HepG2 (cell line): ENCODE results near the gene CCDC183. TPM values are rescaled to one million over a fixed set of nuclear protein-coding genes. Genes with fewer than 3 reads are reported as not detected.

ENCODE experiments used
- ADNP ChIP-seq: sonication (generic); formaldehyde crosslinking; IDR thresholded peaks from 2 replicates; pipeline ENCODE4 v1.4.0; 2020; ENCODE audit warnings: missing genetic modification reagents
- AGO1 ChIP-seq: fragments of 200-400 bp; formaldehyde crosslinking; IDR thresholded peaks from 2 replicates; pipeline ENCODE4 v1.6.1; 2017; ENCODE audit warnings: mild to moderate bottlenecking, low read depth, low read length, moderate library complexity; ENCODE audit not compliant: poor library complexity, severe bottlenecking
- CTCF ChIP-seq: sonication (generic); formaldehyde crosslinking; IDR thresholded peaks from 2 replicates; pipeline ENCODE4 v1.5.0; 2020; ENCODE audit warnings: mild to moderate bottlenecking, missing genetic modification reagents, moderate library complexity
- IKZF4 ChIP-seq: sonication (generic); formaldehyde crosslinking; IDR thresholded peaks from 2 replicates; pipeline ENCODE4 v1.5.1; 2020; ENCODE audit warnings: borderline replicate concordance, mild to moderate bottlenecking, low read depth, missing genetic modification reagents; ENCODE audit errors: not compliant biosample characterization
- KLF11 ChIP-seq: IDR thresholded peaks from 2 replicates; pipeline ENCODE4 v1.6.1; 2016; ENCODE audit warnings: missing compliant biosample characterization
- MAZ ChIP-seq, 2 experiments: sonication (generic) in 1 of 2; formaldehyde crosslinking in 1 of 2; IDR thresholded peaks; 2 replicates each; pipeline versions ENCODE4 v1.5.0 to v1.6.1; 2012 to 2020; ENCODE audit warnings: low read depth in 2 of 2, mild to moderate bottlenecking in 2 of 2, borderline replicate concordance in 1 of 2, improper control_type of control experiment in 1 of 2, low read length in 1 of 2, missing genetic modification reagents in 1 of 2, moderate library complexity in 1 of 2
- MEIS1 ChIP-seq: sonication (generic); formaldehyde crosslinking; IDR thresholded peaks from 2 replicates; pipeline ENCODE4 v1.9.0; 2021; ENCODE audit warnings: mild to moderate bottlenecking, missing genetic modification reagents, moderate library complexity, borderline replicate concordance
- PHB2 ChIP-seq: fragments of 450-650 bp; IDR thresholded peaks from 2 replicates; pipeline ENCODE4 v1.6.1; 2018; ENCODE audit not compliant: partially characterized antibody
- PHF5A ChIP-seq: IDR thresholded peaks from one replicate; pipeline ENCODE4 v1.6.1; 2018; ENCODE audit warnings: low read depth, missing genetic modification reagents; ENCODE audit not compliant: unreplicated experiment
- PTBP1 ChIP-seq: fragments of 200-400 bp; formaldehyde crosslinking; IDR thresholded peaks from 2 replicates; pipeline ENCODE4 v1.6.1; 2018; ENCODE audit warnings: low read length, low read depth; ENCODE audit not compliant: poor library complexity, severe bottlenecking
- RFX1 ChIP-seq: fragments of 450-650 bp; IDR thresholded peaks from 2 replicates; pipeline ENCODE4 v1.6.1; 2017
- RNF2 ChIP-seq: fragments of 450-650 bp; conservative IDR thresholded peaks from 2 replicates; pipeline ENCODE4 v1.6.1; 2016; ENCODE audit warnings: low read depth
- SIN3A ChIP-seq: IDR thresholded peaks from 2 replicates; pipeline ENCODE4 v1.6.1; 2011; ENCODE audit warnings: low read depth, mild to moderate bottlenecking, control low read depth, low read length, borderline replicate concordance
- ZBTB4 ChIP-seq: sonication (generic); formaldehyde crosslinking; IDR thresholded peaks from 2 replicates; pipeline ENCODE4 v1.4.0; 2020; ENCODE audit warnings: missing genetic modification reagents, mild to moderate bottlenecking, borderline replicate concordance
- ZFY ChIP-seq: sonication (generic); formaldehyde crosslinking; IDR thresholded peaks from 2 replicates; pipeline ENCODE4 v1.4.0; 2020; ENCODE audit warnings: missing genetic modification reagents
- ZNF124 ChIP-seq: sonication (generic); formaldehyde crosslinking; IDR thresholded peaks from 2 replicates; pipeline ENCODE4 v1.4.0; 2020; ENCODE audit warnings: missing genetic modification reagents
- ZNF24 ChIP-seq: fragments of 450-650 bp; IDR thresholded peaks from 2 replicates; pipeline ENCODE4 v1.6.1; 2017; ENCODE audit warnings: antibody characterized with exemption, mild to moderate bottlenecking
- ZNF7 ChIP-seq: IDR thresholded peaks from 2 replicates; pipeline ENCODE4 v1.6.1; 2016; ENCODE audit warnings: missing biosample characterization, missing genetic modification reagents
- ZNF710 ChIP-seq: sonication (generic); formaldehyde crosslinking; IDR thresholded peaks from 2 replicates; pipeline ENCODE4 v1.5.0; 2020; ENCODE audit warnings: mild to moderate bottlenecking, missing genetic modification reagents, borderline replicate concordance
- ZNF737 ChIP-seq: sonication (generic); formaldehyde crosslinking; IDR thresholded peaks from 2 replicates; pipeline ENCODE4 v1.5.0; 2020; ENCODE audit warnings: missing genetic modification reagents, mild to moderate bottlenecking, borderline replicate concordance
- ZNF776 ChIP-seq: sonication (generic); formaldehyde crosslinking; IDR thresholded peaks from 2 replicates; pipeline ENCODE4 v1.4.0; 2020; ENCODE audit warnings: mild to moderate bottlenecking, missing genetic modification reagents
- ZNF816 ChIP-seq: sonication (generic); formaldehyde crosslinking; IDR thresholded peaks from 2 replicates; pipeline ENCODE4 v1.8.0; 2022; ENCODE audit warnings: missing genetic modification reagents, mild to moderate bottlenecking, borderline replicate concordance
- ZSCAN22 ChIP-seq: sonication (generic); formaldehyde crosslinking; IDR thresholded peaks from 2 replicates; pipeline ENCODE4 v1.4.0; 2020; ENCODE audit warnings: mild to moderate bottlenecking, missing genetic modification reagents
- polyA plus RNA-seq, 8 experiments: library from polyadenylated mRNA; depleted of rRNA in 3 of 8; stranded (reverse) in 7 of 8; unstranded in 1 of 8; fragments of >200 nt; fragmentation: Illumina TruSeq in 4 of 8; extraction: Trizol in 4 of 8; gene quantifications; 2 replicates each; pipeline versions ENCODE4 v1.2.1 to v1.2.3, GENCODE V29; 2011 to 2016; ENCODE audit warnings: low read depth in 4 of 8, missing spikeins in 1 of 8, mixed read lengths in 1 of 8; ENCODE audit not compliant: insufficient read depth in 1 of 8
- total RNA-seq, 5 experiments: library from RNA; depleted of rRNA; stranded (reverse); fragments of >200 nt; fragmentation: Illumina TruSeq; extraction: Trizol; gene quantifications; 2 replicates each; pipeline ENCODE4 v1.2.3, GENCODE V29; 2016; ENCODE audit warnings: low read depth in 1 of 5

CCDC183 gene
- total and polyA plus RNA-seq, 2 of the 13 experiments (the other 11 are each of a cell fraction or from before 2014, with no cell fraction given) = 5.0 to 66.4 TPM

GRCh38 chr9:136791516-136792276, 4.4 kb upstream of the CCDC183 start (continued):
- TF ChIP-seq ZBTB4 (CRISPR knock-in tag) (0 out of 2 replicates have a peak, but pooled peaks have one; percentile 32), ZNF710 (CRISPR knock-in tag) (0 out of 2 replicates have a peak, but pooled peaks have one; percentile 56), ZNF737 (CRISPR knock-in tag) (no peak), CTCF (peak; percentile 95), SIN3A (no peak), ZFY (CRISPR knock-in tag) (peak; percentile 57; the same call in 1 of the 2 replicates), IKZF4 (CRISPR knock-in tag) (no peak), RNF2 (no peak), PHF5A (no peak), AGO1 (peak; percentile 62), ZNF7 (CRISPR knock-in tag) (no peak), ZNF124 (CRISPR knock-in tag) (0 out of 2 replicates have a peak, but pooled peaks have one; percentile 9), ADNP (no peak), RFX1 (no peak), ZNF816 (CRISPR knock-in tag) (no peak), ZSCAN22 (CRISPR knock-in tag) (no peak), MAZ (IDR thresholded peaks at IDR 0.05; ENCODE audit: borderline replicate concordance, low read depth, low read length) (no peak), MAZ (CRISPR knock-in tag; IDR thresholded peaks at IDR 0.05; ENCODE audit: low read depth) (no peak; the same call in 1 of the 2 replicates), PHB2 (no peak), PTBP1 (no peak), KLF11 (no peak), ZNF24 (no peak), MEIS1 (CRISPR knock-in tag) (0 out of 2 replicates have a peak, but pooled peaks have one; percentile 43), ZNF776 (CRISPR knock-in tag) (no peak)
